Left lobe of liver (tissue), 2 donors: ENCODE data around the gene NAV1. TPM values are rescaled to one million over a fixed set of nuclear protein-coding genes. Genes with fewer than 3 reads are reported as not detected.
"Not testable (repeated sequence)": the region's sequence is repeated elsewhere in the genome, so short reads cannot be mapped to it uniquely, and the experiment has no call there.

Source experiments
- ATAC-seq: fragments of 200-7000 bp; cut with Tn5 transposase; one replicate; pipeline ENCODE4 v1.9.1; 2020; ENCODE audit warnings: mild to moderate bottlenecking, moderate library complexity
- DNase-seq: peaks from one replicate; pipeline ENCODE4 v3.0.0-alpha.2; 2020; ENCODE audit warnings: low spot score
- total RNA-seq: library from RNA; stranded (reverse); gene quantifications from one replicate; pipeline ENCODE4 v1.2.1, GENCODE V29; 2021
- donor health status: DM: no; HTN: no; CAD: no; lungs with moderate emphysema.
- donor health status: DM: no; HTN: yes; CAD: no.

Gene NAV1
- total RNA-seq, 1 donor from 2014 or later: 4.6 TPM

- DNase-seq (no peak), ATAC-seq (no peak)
Observed at GRCh38 chr1:201518071-201518470, 20.9 kb upstream of the NAV1 start.

GRCh38 chr1:201520046-201520575 lies 18.8 kb upstream of the NAV1 start:
- DNase-seq, ATAC-seq: not testable (repeated sequence)

- ATAC-seq: no peak
Observed at GRCh38 chr1:201525193-201525778, 13.6 kb upstream of the NAV1 start.

GRCh38 chr1:201527879-201528278 lies 11.0 kb upstream of the NAV1 start:
- DNase-seq (no peak), ATAC-seq (no peak)

More at GRCh38 chr1:201525193-201525778, 13.6 kb upstream of the NAV1 start:
- no peak for DNase-seq

- DNase-seq: no peak
- ATAC-seq: no peak
Observed at GRCh38 chr1:201528631-201529252, 10.2 kb upstream of the NAV1 start.

- DNase-seq (peak; percentile 61), ATAC-seq (peak; percentile 87)
Observed at GRCh38 chr1:201530741-201531531, 8.0 kb upstream of the NAV1 start.

GRCh38 chr1:201531551-201532425 lies 7.1 kb upstream of the NAV1 start:
- DNase-seq (no peak), ATAC-seq (no peak)

- no peak for ATAC-seq
- no peak for DNase-seq
Observed at GRCh38 chr1:201533836-201534235, 5.1 kb upstream of the NAV1 start.

GRCh38 chr1:201535046-201535918 lies 3.6 kb upstream of the NAV1 start:
- ATAC-seq (no peak), DNase-seq (no peak)

- no peak for DNase-seq
- ATAC-seq: no peak
Observed at GRCh38 chr1:201535919-201536245, 3.0 kb upstream of the NAV1 start.

GRCh38 chr1:201536558-201536957 lies 2.4 kb upstream of the NAV1 start:
- DNase-seq: no peak
- peak; percentile 21 for ATAC-seq

GRCh38 chr1:201537028-201537427 lies 1.9 kb upstream of the NAV1 start:
- ATAC-seq (no peak), DNase-seq (no peak)

- ATAC-seq (no peak), DNase-seq (no peak)
Observed at GRCh38 chr1:201537467-201537866, 1.5 kb upstream of the NAV1 start.

GRCh38 chr1:201537891-201538611 lies 876 bp upstream of the NAV1 start:
- DNase-seq (no peak), ATAC-seq (peak; percentile 7)

GRCh38 chr1:201539561-201540431 lies 869 bp downstream of the NAV1 start:
- ATAC-seq (peak; percentile 38), DNase-seq (no peak)

- no peak for ATAC-seq
Observed at GRCh38 chr1:201540846-201541735, 2.2 kb downstream of the NAV1 start.

GRCh38 chr1:201542309-201543035 lies 3.5 kb downstream of the NAV1 start:
- DNase-seq (no peak), ATAC-seq (no peak)

More at GRCh38 chr1:201540846-201541735, 2.2 kb downstream of the NAV1 start:
- DNase-seq: no peak
